ENCODE results near the gene FRMD4A. TPM values are rescaled to one million over a fixed set of nuclear protein-coding genes. Genes with fewer than 3 reads are reported as not detected.

FRMD4A gene
- total and polyA plus RNA-seq, 10 of the 15 experiments (the other 5 are each of a cell fraction or from before 2014, with no cell fraction given) = 17.8 to 75.2 (median 39.1) TPM

GRCh38 chr10:13615650-13616300 lies 714.9 kb downstream of the FRMD4A start (continued):
- TF ChIP-seq IRF4 (IDR thresholded peaks at IDR 0.05; ENCODE audit: low read depth, low read length) (no peak), NRF1 (conservative IDR thresholded peaks at IDR 0.05; ENCODE audit: low read depth, low read length) (no peak), BCLAF1 (IDR thresholded peaks at IDR 0.05) (no peak), POLR2AphosphoS2 (IDR thresholded peaks at IDR 0.05; ENCODE audit: low read depth, low read length) (no peak), NFXL1 (IDR thresholded peaks at IDR 0.05; ENCODE audit: borderline replicate concordance) (no peak)

DNA sequence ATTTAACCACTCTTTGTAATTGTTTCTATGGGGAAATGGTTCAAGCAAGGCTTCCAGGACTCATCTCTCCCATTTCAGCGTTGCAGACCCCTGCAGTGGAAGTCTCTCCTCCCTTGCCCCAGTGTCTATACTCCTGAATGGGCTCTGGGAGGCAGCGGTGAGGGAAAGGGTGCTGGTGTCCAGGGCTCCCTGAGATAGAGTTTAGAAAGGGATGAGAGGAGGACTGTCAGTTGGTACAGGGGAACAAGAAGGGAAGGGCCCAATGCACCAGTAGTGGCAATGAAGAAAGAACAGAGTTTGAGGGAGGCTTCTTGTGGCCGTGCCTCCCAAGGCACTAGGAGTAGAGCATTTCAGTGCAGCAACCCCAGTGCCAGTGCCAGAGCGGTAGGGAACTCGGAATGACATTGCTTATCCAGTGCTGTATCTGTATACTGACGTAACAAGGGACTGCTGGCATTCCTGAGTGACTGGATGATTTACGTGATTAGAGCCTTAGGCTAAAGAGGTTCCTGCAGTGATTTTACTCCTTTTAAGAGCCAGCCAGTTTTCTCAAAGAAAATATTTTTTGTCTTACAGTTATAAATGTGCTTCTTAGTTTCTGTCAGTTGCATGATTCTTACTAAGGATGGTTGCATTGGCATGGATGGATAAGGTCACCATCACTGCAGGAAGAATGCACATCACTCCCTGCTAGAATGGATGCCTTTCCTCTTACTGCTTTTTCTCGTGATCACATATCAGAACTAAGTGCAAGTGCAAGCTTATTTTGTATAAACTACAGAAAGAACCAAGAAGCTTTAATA lies 716.0 kb downstream of the FRMD4A start:
- Histone ChIP-seq H3K79me2 (ENCODE audit: control insufficient read depth, insufficient read depth, low read length) (no peaks in the 10 kb centered on the region), H3K4me1 (ENCODE audit: control insufficient read depth, insufficient read depth, low read length) (no peaks in the 10 kb centered on the region), H2AFZ (ENCODE audit: control insufficient read depth, low read depth, low read length) (no peak overlapping the region), H3K4me3 (no peak overlapping the region), H3K9me3 (replicated peaks; ENCODE audit: control insufficient read depth, insufficient read depth, low read length) (no peaks in the 10 kb centered on the region), H3K36me3 (ENCODE audit: control insufficient read depth in 2 of 2, insufficient read depth in 2 of 2, low read length in 1 of 2) (peaks cover 2 to 27% of the 10 kb centered on the region in 2 experiments), H3K4me2 (ENCODE audit: control insufficient read depth, insufficient read depth) (no peak overlapping the region), H3K27ac (ENCODE audit: control insufficient read depth, insufficient read depth) (no peak overlapping the region), H3K9ac (ENCODE audit: control insufficient read depth, insufficient read depth, low read length) (no peak overlapping the region), H3K27me3 (replicated peaks in 1 of 2; ENCODE audit: control insufficient read depth in 2 of 2, insufficient read depth in 2 of 2, low read length in 1 of 2) (no peaks in the 10 kb centered on the region), H4K20me1 (ENCODE audit: control insufficient read depth, insufficient read depth) (no peaks in the 10 kb centered on the region)
- SMC1A ChIA-PET (ENCODE audit: uncharacterized antibody, unreplicated experiment) = interaction anchor here (0.7 to 1.5 kb wide), 2 partner anchors 9 to 15 kb away, joined by 3 read pairs; no protein-coding TSS in a partner anchor
- TF ChIP-seq TARDBP (IDR thresholded peaks at IDR 0.05; ENCODE audit: borderline replicate concordance) (no peak), POU2F2 (IDR thresholded peaks at IDR 0.05; ENCODE audit: borderline replicate concordance, low read depth, low read length) (no peak), RUNX3 (IDR thresholded peaks at IDR 0.05; ENCODE audit: low read length) (no peak)
- CTCF ChIA-PET = interaction anchor here (0.7 to 3.7 kb wide), 7 partner anchors 11 to 516 kb away, joined by 3 to 19 read pairs (median 3); no protein-coding TSS in a partner anchor
- intact Hi-C loops (cut with micrococcal nuclease; ENCODE audit: unreplicated experiment) = no loop called here
- ATAC-seq = no peak
- WGBS (ENCODE audit: insufficient coverage, insufficient replicate concordance, low lambda C conversion rate, missing lambda C conversion rate) = 96% methylated on average over 8 of the region's 8 CpGs
- RAD21 ChIA-PET (ENCODE audit: unreplicated experiment) = no interaction called here
- BruUV-seq (replicated peaks) = no TSS peak
- in situ Hi-C loops (cut with MboI) = no loop called here
- no peak for DNase-seq (ENCODE audit: low read depth, low spot score)
- no peak for FAIRE-seq
- POLR2A ChIA-PET = interaction anchor here (0.6 kb wide), 1 partner anchor 490 kb away, joined by 3 read pairs; no protein-coding TSS in a partner anchor

Data from GM12878 (cell line).